HG03521 (cell line): ENCODE results near the gene RBM15B.
"Not testable (repeated sequence)": the region's sequence is repeated elsewhere in the genome, so short reads cannot be mapped to it uniquely, and the experiment has no call there.

Experiments used
- ATAC-seq: cut with Tn5 transposase; IDR thresholded peaks from one replicate; pipeline ENCODE4 v1.9.1; 2021; ENCODE audit warnings: mild to moderate bottlenecking, moderate library complexity; ENCODE audit not compliant: unreplicated experiment

The RBM15B gene, protein sequence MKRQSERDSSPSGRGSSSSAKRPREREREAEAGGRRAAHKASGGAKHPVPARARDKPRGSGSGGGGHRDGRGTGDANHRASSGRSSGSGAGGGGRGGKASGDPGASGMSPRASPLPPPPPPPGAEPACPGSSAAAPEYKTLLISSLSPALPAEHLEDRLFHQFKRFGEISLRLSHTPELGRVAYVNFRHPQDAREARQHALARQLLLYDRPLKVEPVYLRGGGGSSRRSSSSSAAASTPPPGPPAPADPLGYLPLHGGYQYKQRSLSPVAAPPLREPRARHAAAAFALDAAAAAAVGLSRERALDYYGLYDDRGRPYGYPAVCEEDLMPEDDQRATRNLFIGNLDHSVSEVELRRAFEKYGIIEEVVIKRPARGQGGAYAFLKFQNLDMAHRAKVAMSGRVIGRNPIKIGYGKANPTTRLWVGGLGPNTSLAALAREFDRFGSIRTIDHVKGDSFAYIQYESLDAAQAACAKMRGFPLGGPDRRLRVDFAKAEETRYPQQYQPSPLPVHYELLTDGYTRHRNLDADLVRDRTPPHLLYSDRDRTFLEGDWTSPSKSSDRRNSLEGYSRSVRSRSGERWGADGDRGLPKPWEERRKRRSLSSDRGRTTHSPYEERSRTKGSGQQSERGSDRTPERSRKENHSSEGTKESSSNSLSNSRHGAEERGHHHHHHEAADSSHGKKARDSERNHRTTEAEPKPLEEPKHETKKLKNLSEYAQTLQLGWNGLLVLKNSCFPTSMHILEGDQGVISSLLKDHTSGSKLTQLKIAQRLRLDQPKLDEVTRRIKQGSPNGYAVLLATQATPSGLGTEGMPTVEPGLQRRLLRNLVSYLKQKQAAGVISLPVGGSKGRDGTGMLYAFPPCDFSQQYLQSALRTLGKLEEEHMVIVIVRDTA

DNA sequence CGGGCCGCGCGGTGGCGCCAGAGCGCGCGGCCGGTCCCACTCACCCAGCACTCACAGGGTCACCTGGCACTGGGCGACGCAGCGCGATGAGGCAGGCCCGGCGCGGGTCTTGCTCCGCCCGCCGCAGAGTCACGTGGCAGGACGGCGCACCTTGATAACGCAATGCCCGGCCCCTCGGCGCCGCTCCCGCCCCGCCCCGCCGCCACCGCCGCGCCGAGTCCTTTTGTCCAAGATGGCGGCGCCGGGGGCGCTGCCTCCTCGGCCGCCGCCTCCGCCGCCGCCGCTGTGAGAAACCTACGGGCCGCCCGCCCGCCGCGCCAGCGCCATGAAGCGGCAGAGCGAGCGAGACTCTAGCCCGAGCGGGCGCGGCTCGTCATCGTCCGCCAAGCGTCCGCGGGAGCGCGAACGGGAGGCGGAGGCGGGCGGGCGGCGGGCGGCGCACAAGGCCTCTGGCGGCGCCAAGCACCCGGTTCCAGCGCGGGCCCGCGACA, at the start of gene RBM15B:
Gene RBM15B (plus strand): TSS at position 211 of the 491 bp plus-strand sequence. CDS start 115 bp downstream, at position 326.
- peak; percentile 89 for ATAC-seq

DNA sequence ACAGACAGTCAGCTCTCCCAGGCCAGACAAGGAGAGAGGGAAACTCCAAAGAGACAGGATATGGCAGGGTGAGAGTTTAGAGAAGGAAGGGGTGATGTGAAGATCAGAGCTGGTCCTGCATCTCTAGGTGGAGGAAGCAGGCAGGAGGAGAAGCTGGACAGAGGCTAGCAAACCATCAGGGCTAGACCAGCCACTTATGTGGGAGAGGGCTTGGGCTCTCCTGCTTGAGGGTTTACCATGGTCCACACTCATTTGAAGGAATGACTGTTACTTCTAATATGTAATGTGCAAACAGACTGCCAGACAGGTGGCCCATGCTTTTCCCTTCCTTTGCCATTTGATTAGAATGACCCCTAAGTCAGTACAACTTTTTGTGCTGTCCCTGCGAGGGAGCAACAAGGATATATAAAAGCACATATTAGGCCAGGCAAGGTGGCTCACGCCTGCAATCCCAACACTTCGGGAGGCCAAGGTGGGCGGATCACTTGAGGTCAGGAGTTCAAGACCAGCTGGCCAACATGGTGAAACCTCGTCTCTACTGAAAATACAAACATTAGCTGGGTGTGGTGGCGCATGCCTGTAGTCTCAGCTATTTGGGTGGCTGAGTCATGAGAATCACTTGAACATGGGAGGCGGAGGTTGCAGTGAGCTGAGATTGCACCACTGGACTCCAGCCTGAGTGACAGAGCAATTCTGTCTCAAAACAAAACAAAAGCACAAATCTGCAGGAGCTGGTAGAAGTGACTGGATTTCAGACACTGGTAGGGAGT, 47.0 kb upstream of the RBM15B start:
- ATAC-seq, result no peak

DNA sequence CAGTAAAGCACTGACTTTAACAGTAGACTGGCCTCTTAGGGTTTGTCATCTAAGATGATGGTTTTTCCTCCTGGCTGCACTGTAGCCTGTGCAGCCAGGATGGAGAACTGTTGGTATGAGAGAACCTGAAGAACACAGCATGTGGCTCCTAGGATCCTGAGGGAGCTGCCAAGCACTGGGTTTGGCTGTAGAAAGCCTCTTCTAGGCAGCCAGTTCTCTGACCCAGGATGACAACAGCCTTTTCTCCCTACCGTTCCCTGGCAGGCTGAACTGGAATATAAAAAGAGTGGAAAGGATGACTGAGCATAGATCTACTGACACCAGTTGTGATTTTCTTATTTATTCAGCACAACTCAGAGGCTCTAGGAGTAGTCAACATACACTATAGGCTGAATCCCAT, 40.3 kb upstream of the RBM15B start:
- ATAC-seq, result no peak

DNA sequence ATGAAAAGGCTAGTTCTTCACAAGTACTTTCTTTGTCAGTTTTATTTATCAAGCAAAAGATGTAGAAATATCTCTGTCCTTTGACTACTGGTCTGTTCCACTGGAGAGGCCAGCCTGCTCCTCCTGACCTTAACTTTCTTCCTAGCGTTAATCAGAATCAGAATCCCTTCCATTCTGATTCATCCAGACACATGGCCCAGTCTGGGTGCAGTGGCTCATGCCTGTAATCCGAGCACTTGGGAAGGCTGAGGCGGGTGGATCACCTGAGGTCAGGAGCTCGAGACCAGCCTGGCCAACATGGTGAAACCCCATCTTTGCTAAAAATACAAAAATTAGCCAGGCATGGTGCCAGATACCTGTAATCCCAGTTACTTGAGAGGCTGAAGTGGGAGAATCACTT, 38.0 kb upstream of the RBM15B start:
- ATAC-seq, result no peak

DNA sequence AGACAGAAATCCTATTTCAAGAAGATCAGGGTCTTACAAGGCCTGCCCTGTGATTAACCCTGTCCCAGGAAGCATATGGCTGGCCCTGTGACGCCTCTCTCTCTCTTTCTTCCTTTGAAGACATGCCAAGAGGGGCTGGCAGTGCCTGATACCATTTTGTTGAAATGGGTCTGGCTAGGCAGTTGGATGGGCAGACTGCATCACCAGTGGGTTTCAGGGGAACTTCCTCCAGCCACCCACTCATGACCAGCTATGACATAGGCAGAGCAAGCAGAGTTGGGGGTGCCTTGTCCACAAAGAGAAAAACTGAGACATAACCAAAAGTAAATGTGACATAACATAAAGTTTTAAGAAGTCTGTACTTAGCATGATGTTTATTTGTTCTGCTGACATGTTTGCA, 37.4 kb upstream of the RBM15B start:
- no peak for ATAC-seq

DNA sequence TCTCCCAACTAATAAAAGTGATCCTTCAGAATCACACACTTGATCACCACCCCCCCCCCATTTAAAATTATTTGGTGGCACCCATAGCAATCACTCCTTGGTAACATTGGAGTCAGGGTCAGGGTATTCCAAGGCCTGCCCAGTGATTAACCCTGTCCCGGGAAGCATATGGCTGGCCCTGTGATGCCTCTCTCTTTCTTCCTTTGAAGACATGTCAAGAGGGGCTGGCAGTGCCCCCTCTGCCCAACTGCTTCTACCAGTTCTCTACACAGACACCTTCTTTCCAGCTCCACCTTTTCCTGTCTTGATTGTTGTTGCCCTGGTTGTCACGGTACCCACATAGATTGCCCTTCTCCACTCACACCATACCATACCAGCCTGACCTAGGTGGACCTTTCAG, 36.9 kb upstream of the RBM15B start:
- no peak for ATAC-seq

DNA sequence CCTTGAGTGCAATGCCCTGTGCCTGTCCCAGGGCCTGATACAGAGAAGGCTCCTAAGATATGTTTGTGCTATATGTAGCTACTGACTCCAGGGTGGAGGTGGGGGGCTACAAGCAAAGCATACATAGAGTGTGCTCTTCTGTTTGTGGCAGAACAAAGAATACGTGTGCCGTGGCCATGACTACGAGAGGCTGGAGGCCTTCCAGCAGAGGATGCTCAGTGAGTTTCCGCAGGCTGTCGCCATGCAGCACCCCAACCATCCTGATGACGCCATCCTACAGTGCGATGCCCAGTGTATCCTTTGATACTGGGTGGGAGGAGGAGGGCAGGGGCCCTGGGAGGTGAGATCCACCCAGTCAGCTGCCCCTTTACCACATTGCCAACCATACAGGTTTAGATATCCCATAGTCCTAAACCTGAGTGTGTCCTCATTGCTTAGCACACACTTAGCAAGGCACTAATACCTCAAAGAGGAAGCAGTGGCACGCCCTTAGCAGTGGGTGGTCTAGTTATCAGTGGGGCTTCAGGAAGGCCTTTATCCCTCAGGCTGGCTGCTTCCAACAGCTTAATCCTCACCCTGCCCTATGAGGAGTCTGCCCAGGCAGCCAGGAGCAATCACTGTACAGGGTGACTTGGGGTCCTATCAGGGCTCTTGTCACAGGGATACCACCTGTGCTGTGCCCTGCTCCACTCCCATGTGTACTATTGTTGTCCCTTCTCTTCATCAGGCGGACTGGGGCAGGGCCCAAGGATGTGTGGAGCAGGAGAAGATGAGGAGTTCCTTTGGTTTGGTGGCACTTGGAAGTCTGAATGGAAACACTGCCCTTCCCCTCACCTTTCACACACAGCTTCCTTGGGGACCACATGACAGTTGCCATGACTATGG, 36.1 kb upstream of the RBM15B start:
- ATAC-seq, result no peak

DNA sequence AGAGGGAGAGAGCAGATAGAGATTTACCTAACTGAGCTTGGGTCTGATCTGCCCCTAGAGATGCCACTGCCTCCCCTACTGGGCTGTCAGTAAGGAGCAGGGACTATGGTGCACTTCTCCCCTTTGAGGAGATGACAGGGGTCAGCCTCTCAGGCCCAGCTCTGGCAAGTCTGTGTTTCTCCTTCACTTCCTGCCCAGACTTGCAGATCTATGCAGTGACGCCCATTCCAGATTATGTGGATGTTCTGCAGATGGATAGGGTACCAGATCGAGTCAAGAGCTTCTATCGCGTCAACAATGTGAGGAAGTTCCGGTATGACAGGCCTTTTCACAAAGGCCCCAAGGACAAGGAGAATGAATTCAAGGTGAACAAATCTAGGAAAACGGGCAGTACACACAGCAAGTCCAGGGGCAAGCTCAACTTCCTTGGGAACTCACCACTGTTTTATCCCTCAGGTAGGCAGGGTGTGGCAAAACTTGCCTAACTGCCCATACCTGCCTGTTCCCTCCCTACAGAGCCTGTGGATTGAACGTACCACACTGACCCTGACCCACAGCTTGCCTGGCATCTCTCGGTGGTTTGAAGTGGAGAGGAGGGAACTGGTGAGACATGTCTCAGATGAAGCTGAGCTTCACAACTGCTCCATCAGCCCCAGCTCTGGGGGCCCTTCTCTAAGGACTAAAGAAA, 35.0 kb upstream of the RBM15B start:
- no peak for ATAC-seq

DNA sequence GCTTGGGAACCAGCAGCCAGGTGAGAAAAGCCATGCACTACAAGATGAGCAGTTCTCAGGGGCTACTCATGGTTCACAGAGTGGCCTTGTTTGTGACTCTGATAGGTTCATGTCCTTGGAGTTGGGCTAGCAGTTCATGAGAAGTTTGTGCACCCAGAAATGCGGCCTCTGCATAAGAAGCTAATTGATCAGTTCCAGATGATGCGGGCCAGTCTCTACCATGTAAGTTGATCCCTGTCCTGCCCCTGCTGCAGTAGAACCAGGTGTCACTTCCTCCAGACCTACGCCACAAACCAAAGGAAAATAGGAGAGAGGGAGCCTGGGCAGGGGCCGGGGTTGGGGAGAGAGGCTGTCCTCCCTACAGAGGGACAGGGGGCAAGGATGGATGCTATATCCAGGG, 33.2 kb upstream of the RBM15B start:
- ATAC-seq, result no peak

DNA sequence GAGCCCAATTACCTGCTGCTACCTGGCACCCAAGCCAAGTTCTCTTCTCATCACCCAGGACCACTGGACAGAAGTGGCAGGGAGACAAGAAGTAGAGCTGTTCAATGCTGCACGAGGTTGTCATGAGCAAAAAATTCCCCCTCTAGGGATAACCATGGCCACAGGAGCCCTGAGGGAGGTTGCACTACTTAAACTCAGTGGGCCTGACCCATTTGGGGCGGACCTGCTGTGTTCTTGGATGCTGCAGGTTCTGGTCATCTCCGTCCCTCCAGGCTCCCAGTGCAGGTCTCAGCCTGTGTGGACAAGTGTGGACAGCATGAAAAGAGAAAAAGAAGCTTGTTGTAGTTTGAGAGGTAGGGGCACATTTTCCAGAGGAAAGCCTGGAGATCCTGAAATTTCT, 32.1 kb upstream of the RBM15B start:
- ATAC-seq, result no peak

DNA sequence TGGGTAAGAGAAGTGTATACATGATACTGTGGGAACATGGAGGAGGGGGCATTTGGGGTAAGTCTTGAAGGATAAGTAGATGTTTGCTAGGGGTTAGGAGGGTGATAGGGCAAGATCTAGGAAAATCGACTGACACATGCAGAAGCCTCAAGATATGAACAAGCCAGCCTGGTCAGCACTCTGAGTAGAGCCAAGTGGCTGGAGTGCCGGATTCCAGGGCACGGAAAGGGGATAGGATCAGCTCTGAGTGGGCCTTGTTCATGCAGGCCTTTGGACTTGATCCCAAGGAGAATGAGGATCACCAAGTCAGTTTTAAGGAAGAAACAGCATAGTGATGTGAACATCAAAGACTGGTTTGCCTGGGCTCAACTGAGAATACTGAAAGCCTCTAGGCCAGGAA, 30.3 kb upstream of the RBM15B start:
- ATAC-seq, result no peak

DNA sequence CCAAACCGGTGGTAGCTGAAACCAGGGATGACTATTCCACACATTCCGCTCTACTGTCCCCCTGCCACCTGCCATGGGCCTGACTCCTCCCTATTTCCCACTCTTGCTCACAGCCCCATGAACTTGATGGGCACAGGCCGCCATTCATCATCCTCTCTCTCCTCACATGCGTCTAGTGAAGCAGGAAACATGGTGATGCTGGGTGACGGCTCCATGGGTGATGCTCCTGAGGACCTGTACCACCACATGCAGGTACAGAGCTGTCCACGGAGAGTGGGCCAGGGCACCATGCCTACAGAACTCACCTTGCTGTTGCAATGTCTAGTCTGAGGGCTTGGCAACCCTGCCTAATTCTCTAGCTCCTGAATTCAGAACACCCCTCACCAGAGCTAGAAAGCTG, 29.3 kb upstream of the RBM15B start:
- ATAC-seq, result no peak

DNA sequence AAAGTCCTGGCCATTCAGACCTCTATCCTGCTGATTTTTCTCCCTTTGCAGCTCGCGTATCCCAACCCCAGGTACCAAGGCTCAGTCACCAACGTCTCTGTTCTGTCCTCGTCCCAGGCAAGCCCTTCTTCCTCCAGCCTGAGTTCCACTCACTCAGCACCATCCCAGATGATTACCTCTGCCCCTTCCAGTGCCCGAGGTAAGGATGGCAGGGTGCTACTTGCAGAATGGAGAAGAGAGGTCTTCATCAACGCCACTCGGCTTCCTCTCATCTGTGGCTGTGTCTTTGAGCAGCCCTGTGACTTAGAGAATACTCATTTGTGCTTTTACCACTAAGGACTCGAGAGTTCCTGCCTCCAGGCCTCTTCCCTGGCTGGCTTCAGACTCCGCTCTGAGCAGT, 28.6 kb upstream of the RBM15B start:
- no peak for ATAC-seq

DNA sequence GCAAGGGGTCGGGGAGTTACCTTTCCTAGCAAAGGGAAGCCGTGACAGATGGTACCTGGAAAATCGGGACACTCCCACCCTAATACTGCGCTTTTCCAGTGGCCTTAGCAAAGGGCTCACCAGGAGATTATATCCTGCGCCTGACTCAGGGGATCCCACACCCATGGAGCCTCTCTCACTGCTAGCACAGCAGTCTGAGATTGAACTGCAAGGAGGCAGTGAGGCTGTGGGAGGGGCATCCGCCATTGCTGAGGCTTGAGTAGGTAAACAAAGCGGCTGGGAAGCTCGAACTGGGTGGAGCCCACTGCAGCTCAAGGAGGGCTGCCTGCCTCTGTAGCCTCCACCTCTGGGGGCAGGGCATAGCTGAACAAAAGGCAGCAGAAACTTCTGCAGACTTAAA, 22.8 kb upstream of the RBM15B start:
- not testable (repeated sequence) for ATAC-seq

DNA sequence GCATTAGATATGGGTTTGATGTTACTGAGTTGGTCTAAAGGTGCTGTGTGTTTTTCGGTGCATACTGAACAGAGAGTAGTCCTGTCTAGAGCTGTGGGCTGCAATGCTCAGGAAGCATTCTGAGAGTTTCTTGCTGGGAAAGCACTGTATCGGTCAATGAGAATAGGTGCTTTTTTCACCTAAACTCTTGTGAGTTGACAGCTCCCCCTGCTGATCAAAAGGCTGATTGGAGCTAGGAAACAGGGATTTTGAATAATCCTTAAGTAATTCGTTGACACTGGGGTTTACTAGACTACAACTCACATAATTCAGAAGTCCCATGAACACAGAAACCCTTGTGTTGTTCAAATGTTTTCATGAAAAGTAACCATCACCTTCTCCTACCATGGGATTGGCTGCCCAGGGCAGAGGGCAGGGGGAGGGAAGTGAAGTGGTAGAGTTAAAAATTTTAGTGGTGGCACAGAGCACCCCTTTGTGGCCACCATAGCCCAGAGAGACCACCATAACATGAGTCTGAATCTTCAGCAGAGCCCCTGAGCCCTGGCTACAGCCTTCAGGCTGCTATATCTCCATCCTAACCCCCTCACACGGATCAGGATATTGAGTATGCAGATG, 19.0 kb upstream of the RBM15B start:
- no peak for ATAC-seq

DNA sequence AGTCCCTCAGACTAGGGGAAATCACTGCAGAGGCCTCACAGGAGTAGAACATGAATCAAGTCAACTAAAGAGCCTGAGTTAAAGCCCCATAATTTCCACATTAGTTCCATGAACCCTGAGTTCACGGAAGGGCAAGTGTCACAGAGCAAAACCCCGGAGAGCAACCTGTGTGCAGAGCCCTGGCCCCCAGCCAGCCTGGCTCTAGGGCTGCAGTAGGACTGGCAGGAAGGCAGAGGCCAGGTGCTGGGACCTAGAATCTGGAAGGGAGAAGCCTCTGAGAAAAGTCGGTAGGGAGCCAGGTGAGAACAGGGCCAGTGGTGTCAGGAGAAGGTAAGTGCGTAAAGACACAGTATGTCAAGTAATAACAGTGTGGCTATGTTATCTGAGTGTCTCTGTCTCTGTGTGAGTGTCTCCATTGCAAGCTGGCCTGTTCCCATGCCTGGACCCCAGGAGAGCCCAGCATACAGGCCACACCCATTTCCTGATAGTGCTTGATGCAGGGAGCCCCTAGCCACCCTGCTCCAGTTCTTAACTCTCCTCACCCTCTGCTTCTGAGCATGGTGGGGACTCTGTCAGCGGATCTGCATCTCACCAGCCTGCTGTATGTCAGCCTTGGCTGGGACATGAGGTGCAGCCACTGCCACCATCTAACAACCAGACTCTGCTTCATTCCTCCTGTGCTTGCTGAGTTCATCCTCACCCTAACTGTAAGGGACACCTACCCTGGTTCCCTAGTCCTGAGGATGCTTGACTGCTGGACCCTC, 17.2 kb upstream of the RBM15B start:
- no peak for ATAC-seq

DNA sequence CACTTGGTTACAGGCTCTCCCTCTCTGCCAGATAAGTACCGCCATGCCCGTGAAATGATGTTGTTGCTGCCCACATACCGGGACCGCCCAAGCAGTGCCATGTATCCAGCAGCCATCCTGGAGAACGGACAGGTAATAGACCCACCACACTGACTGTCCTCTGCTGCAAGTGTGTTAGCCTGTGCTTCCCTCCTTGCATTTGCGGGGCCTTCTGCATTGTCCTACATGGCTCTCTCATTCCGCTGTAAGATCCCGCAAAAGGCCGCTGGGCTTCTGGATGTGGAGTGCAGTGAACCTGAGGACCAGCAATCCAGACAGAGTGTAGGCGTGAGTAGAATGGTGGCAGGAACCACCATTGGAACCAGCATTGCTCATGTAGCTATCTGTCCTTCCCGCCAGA, 16.6 kb upstream of the RBM15B start:
- ATAC-seq, result no peak

DNA sequence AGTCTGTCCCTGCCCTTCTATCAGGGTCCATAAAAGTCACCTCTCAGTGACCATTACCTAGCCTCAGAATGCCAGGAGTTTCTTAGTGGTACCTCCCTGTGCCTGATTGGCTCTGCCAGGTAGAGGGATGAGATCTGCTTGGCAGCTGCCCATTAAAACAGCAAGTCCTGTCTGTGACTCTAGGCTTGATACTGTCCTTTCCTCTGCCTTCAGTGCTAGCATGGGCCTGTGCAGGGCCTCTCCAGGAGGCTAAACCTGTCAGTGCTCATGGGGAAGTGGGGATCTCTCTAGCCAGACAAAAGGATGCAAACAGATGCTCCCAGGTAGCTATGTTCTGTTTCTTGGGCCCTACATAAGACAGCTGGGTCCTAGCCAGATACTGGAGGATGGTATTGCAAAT, 15.9 kb upstream of the RBM15B start:
- ATAC-seq, result no peak
